Activated naive CD8-positive, alpha-beta T cell treated with anti-CD3 and anti-CD28 coated beads for 36 hours (primary cell): ENCODE data around the gene CREB3L2. TPM values are rescaled to one million over a fixed set of nuclear protein-coding genes. Genes with fewer than 3 reads are reported as not detected.
"Not testable (repeated sequence)": the region's sequence is repeated elsewhere in the genome, so short reads cannot be mapped to it uniquely, and the experiment has no call there.

Source experiments
- DNase-seq: peaks from one replicate; pipeline ENCODE4 v3.0.0; 2021
- H3K27ac Mint-ChIP-seq: one replicate; pipeline ENCODE4 v1.8.0; 2022; ENCODE audit warnings: mild to moderate bottlenecking, moderate library complexity, mixed read lengths
- H3K27me3 Mint-ChIP-seq: one replicate; pipeline ENCODE4 v1.8.0; 2022; ENCODE audit warnings: mild to moderate bottlenecking, mixed read lengths
- H3K36me3 Mint-ChIP-seq: one replicate; pipeline ENCODE4 v1.8.0; 2021; ENCODE audit warnings: mild to moderate bottlenecking, mixed read lengths
- H3K4me1 Mint-ChIP-seq: one replicate; pipeline ENCODE4 v1.8.0; 2021; ENCODE audit warnings: mixed read lengths
- H3K4me3 Mint-ChIP-seq: one replicate; pipeline ENCODE4 v1.8.0; 2022; ENCODE audit warnings: mild to moderate bottlenecking, moderate library complexity, mixed read lengths
- H3K9me3 Mint-ChIP-seq: one replicate; pipeline ENCODE4 v1.8.0; 2022; ENCODE audit warnings: mixed read lengths
- total RNA-seq, 2 experiments: library from RNA; stranded (reverse); gene quantifications; one replicate each; pipeline ENCODE4 v1.2.3, GENCODE V29; 2021

The CREB3L2 gene
- total RNA-seq, 2 experiments from 2014 or later, result 20.4 to 21.8 TPM

DNA sequence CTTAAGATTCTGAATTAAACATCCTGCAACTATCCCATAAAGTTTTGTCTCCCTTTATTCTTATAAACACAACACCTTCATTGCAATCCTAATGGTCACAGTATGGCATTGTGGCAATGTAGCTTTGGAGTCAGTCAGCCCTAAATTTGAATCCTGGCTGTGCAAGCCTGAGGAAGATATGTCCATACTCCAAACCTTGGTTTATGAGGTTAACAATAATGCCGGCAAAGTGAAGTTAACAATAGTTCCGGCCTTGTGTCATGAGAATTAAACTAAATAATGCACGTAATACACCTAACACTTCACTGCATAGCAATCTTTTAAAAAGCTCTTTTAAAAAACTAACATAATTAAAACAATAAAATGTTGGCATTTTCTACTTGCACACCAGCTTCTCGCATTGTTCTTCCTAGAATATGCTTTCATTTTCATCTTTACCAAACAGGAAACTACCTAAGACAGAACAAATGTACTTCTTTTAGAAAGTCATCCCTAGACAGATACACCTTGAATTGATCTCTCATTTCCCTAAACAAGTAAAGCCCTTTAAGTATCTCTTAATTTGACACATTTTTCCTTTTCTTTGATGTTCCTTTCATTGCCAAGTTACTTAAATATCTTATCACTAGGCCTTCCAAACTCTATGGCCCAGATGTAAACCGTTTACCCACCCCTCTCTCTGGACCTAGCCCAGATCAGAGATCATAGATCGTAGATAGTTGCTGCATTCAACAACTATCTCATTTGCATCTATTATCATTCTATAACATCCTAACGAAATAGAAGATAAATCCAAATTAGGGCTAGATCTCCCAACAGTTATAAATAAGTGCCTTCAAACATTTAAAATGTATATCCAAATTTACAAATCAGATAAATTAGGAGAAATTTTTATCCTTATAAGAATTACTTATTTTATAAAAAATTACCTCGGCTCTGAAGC is 66.7 kb downstream of the CREB3L2 start:
- Mint-ChIP-seq H3K4me3 (peak overlapping the region; percentile 72), H3K4me1 (peaks cover 38% of the 10 kb centered on the region), H3K27ac (peak overlapping the region; percentile 86), H3K36me3 (peaks cover 13% of the 10 kb centered on the region), H3K27me3 (no peaks in the 10 kb centered on the region), H3K9me3 (no peaks in the 10 kb centered on the region)
- no peak for DNase-seq

DNA sequence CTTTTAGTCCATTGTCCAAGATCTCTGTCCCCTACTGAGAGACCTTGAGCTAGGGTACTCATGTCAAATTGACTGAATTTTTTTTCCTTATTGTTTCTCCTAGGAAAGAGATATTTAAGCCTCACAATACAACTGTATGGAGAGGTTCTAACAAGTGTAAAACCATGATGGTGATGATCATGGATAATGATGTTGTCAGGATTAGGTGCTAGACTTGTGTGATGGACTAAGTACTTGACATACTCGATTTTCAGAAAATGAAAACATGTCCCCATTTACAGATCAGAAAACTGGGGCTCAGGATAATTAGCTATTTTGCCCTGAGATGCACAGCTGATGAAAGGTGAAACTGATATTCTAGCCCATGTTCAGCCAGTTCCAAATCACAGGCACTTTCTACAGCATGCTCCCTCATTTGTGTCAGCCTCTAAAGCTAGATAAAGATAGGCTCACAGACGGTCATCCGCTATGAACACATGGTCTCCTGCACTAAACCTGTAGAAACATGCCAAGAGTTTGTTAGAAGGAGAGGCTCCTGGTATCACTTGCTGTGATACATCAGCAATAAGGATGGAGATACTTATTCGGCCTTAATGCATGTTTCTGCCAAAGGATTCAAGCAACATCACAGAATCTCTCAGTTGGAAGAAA is 67.6 kb downstream of the CREB3L2 start:
- H3K27me3 Mint-ChIP-seq, result no peaks in the 10 kb centered on the region
- H3K9me3 Mint-ChIP-seq, result no peaks in the 10 kb centered on the region
- H3K4me1 Mint-ChIP-seq, result peaks cover 38% of the 10 kb centered on the region
- peak overlapping the region; percentile 86 for H3K27ac Mint-ChIP-seq
- H3K4me3 Mint-ChIP-seq, result peak overlapping the region; percentile 72
- H3K36me3 Mint-ChIP-seq, result peaks cover 13% of the 10 kb centered on the region
- DNase-seq, result no peak

DNA sequence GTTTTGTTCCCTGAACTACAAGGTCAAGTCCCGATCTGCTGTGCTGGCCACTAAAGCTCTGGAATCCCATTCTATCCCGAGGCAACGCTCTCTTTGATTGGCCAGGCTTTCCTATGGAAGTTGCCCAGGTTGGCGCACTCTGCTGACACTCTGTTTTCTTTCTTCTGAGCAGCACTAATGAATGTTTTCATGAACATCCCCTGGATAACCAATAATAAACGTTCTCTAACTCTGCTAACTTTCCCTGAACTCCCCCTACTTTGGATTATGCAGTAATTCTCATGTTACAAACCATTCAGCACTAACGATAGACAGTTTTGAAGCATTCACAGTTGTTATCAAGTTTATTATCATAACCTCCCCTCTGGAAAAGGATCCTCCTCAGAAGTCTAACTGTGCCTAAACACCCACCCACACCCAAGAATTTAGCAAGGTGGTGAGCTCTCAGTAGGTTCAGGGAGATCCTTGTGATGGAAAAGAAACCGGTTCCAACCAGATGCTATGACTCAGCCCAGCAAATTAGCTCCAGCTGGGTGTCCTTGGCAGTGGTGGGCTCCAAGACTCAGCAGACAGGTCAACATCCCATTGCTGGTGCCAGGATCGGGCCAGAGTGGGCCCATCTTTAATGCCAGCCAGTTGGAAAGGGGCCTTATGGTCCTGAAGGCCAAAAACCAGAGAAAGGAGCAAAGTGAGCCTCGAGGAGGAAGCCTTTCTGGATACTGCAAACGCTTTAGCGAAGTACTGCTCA is 68.4 kb downstream of the CREB3L2 start:
- Mint-ChIP-seq H3K27ac (peak overlapping the region; percentile 3), H3K36me3 (peaks cover 15% of the 10 kb centered on the region), H3K4me3 (no peak overlapping the region), H3K27me3 (no peaks in the 10 kb centered on the region), H3K4me1 (peaks cover 38% of the 10 kb centered on the region), H3K9me3 (no peaks in the 10 kb centered on the region)
- DNase-seq, result no peak

DNA sequence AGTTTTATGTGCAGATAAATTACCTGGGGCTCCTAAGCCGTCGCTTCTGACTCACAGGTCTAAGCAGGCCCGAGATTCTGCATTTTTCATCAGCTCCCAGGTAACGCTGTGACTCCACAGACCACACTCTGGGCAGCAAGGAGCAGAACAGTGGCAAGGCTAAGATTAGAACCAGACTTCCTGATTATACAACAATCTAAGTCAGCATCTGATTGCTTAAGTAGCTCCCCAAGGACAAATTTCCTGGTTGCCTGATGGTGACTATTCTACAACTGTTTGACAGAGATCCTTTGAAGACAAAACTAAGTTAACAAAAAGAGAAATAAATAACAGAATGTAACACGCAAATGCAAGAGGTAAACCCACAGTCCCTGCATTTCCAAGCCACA is 69.0 kb downstream of the CREB3L2 start:
- no peak overlapping the region for H3K27ac Mint-ChIP-seq
- DNase-seq, result no peak
- no peak overlapping the region for H3K4me3 Mint-ChIP-seq
- peaks cover 18% of the 10 kb centered on the region for H3K36me3 Mint-ChIP-seq
- H3K9me3 Mint-ChIP-seq, result no peaks in the 10 kb centered on the region
- no peaks in the 10 kb centered on the region for H3K27me3 Mint-ChIP-seq
- peaks cover 38% of the 10 kb centered on the region for H3K4me1 Mint-ChIP-seq

DNA sequence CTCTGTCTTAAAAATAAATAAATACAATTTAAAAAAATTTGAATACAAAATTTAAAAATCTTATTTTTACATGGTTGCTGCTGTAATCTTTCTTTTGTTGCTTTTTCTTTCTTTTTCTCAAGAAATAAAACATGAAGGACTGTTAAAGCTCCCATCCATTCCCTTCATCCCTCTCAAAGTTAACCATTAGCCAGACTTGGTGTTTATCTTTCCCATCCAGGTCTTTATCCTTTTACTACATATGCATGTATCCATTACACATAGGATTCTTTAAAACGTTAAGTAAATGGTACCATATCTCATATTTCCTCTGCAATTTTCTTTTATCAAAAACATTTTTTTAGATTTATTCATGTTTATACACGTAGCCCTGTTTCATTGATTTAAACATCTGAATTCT is 70.1 kb downstream of the CREB3L2 start:
- no peak overlapping the region for H3K4me3 Mint-ChIP-seq
- H3K36me3 Mint-ChIP-seq, result peaks cover 26% of the 10 kb centered on the region
- peaks cover 38% of the 10 kb centered on the region for H3K4me1 Mint-ChIP-seq
- H3K9me3 Mint-ChIP-seq, result no peaks in the 10 kb centered on the region
- H3K27me3 Mint-ChIP-seq, result no peaks in the 10 kb centered on the region
- no peak overlapping the region for H3K27ac Mint-ChIP-seq
- DNase-seq, result no peak

DNA sequence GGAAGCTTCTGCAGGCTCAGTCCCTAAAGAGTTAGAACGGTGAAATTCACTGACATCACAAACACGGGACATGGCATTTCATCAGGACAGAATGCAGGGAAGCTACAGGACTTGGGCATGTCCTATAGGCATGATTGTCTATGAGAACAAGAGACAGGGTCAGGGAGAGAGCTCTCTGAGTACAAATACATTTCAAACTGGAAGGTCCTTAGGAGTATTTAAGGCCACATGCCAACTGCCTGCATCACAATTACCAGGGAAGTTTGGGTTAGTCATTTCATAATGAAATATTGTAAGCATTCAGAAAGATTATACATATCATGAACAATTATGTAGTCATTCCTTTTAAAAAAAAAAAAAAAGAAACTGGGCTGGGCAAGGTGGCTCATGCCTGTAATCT is 71.3 kb downstream of the CREB3L2 start:
- H3K9me3 Mint-ChIP-seq, result no peaks in the 10 kb centered on the region
- no peaks in the 10 kb centered on the region for H3K27me3 Mint-ChIP-seq
- no peak overlapping the region for H3K4me3 Mint-ChIP-seq
- peaks cover 28% of the 10 kb centered on the region for H3K4me1 Mint-ChIP-seq
- H3K27ac Mint-ChIP-seq, result no peak overlapping the region
- H3K36me3 Mint-ChIP-seq, result peaks cover 33% of the 10 kb centered on the region
- DNase-seq, result no peak

DNA sequence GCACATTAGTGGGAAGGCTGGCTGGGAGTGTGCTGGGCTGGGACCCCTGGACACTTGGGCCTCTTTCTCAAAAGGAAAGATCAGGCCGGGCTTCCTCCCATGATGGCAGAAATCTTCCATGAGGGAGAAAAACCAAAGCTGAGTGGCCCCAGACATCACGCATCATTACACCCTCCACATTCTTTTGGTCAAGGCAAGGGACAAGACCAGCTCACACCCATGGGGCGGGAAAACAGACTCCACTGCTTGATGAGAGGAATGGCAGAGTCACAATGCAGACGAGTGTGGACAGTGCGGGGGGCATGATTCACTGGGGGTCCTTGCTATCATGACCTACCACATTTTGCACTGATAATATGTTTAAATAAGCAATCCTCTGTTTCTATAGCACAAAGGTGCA is 73.3 kb downstream of the CREB3L2 start:
- Mint-ChIP-seq H3K27me3 (no peaks in the 10 kb centered on the region), H3K4me1 (peaks cover 11% of the 10 kb centered on the region)

DNA sequence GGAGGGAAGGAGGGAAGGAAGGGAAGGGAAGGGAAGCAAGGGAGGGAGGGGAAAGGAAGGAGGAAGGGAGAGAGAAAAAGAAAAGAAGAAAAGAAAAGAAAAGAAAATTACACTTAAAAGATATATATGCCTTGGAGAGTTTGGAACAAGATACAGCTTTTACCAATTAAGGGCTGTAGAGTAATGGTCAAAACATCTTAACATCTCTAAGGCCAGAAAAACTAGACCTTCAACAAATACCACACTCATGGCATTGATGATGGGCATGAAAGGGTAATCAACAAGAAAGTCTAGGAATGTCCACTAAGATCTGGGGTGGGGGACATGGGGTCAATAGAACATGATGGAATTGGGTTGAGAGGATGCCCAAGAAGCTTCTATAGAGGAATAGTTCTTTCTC is 74.5 kb downstream of the CREB3L2 start:
- Mint-ChIP-seq H3K27ac (no peak overlapping the region), H3K4me3 (no peak overlapping the region), H3K27me3 (no peaks in the 10 kb centered on the region), H3K36me3 (peaks cover 25% of the 10 kb centered on the region), H3K9me3 (no peaks in the 10 kb centered on the region), H3K4me1 (peaks cover 4% of the 10 kb centered on the region)
- DNase-seq, result no peak

More for the DNA sequence above, 73.3 kb downstream of the CREB3L2 start:
- no peaks in the 10 kb centered on the region for H3K9me3 Mint-ChIP-seq
- no peak overlapping the region for H3K27ac Mint-ChIP-seq
- H3K36me3 Mint-ChIP-seq, result peaks cover 33% of the 10 kb centered on the region
- no peak for DNase-seq
- no peak overlapping the region for H3K4me3 Mint-ChIP-seq

DNA sequence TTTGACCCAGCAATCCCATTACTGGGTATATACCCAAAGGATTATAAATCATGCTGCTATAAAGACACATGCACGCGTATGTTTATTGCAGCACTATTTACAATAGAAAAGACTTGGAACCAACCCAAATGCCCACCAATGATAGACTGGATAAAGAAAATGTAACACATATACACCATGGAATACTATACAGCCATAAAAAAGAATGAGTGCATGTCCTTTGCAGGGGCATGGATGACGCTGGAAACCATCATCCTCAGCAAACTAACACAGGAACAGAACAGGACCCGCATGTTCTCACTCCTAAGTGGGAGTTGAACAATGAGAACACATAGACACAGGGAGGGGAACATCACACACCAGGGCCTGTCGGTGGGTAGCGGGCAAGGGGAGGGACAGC is 75.7 kb downstream of the CREB3L2 start:
- not testable (repeated sequence) for H3K27me3 Mint-ChIP-seq, H3K4me3 Mint-ChIP-seq, DNase-seq, H3K9me3 Mint-ChIP-seq, H3K4me1 Mint-ChIP-seq, H3K27ac Mint-ChIP-seq
- peaks cover 29% of the 10 kb centered on the region for H3K36me3 Mint-ChIP-seq

DNA sequence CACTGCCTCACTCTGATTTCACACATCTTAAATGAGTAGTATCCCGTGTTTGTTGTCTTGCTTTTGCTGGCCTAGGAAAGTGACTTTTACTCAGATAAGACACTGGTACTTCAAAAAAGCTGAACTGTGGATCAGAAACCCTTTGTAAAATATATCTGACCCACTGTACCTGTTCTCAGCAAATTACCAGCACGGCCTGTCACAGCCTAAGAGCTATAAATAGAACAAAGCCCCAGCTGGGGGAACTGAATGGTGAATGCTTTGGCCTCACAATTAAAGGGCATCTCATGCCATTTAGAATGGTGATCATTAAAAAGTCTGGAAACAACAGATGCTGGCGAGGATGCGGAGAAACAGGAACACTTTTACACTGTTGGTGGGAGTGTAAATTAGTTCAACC is 76.1 kb downstream of the CREB3L2 start:
- no peak overlapping the region for H3K27ac Mint-ChIP-seq
- H3K4me3 Mint-ChIP-seq, result no peak overlapping the region
- H3K4me1 Mint-ChIP-seq, result peaks cover 12% of the 10 kb centered on the region
- peaks cover 29% of the 10 kb centered on the region for H3K36me3 Mint-ChIP-seq
- no peaks in the 10 kb centered on the region for H3K27me3 Mint-ChIP-seq
- H3K9me3 Mint-ChIP-seq, result no peaks in the 10 kb centered on the region
- no peak for DNase-seq

DNA sequence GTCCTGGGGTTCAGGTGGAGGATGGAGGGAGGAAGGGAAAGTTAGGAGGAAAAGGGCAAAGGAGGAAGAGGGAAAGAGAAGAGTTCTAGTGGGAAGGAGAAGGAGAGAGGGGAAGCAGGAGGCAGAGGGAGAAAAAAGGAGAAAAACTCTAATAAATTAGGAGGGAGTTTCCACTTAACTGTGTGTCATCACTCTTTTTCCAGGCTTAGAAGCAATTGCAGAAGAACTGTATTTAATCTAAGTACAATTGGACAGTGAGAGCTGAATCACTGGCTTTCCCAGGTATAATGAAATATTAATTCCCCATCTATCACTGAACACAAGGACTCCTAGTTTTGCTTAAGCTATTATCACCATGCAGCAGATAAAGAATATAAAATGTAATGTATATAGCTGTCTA is 76.8 kb downstream of the CREB3L2 start:
- no peaks in the 10 kb centered on the region for H3K9me3 Mint-ChIP-seq
- no peak overlapping the region for H3K4me3 Mint-ChIP-seq
- peaks cover 29% of the 10 kb centered on the region for H3K36me3 Mint-ChIP-seq
- peaks cover 9% of the 10 kb centered on the region for H3K4me1 Mint-ChIP-seq
- H3K27me3 Mint-ChIP-seq, result no peaks in the 10 kb centered on the region
- no peak overlapping the region for H3K27ac Mint-ChIP-seq
- DNase-seq, result no peak

DNA sequence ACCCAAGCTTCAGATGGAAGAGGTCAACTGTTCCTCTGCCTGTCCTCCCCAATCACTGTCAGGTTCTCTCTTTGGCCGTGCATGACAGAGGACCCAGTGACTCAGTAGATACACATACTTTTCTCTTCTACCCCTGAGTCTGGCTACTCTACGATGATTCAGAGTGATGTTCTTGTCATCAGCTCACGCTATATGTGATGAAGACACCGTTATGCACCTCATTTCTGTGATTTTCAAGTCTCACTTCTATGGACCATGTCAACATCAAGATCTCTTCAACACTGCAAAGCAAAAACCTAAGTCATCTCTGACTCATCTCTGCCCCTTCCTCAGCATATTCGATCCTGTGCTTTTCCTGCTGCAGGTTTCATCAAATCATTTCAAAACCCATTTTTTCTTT is 78.5 kb downstream of the CREB3L2 start:
- no peak for DNase-seq
- Mint-ChIP-seq H3K9me3 (no peaks in the 10 kb centered on the region), H3K36me3 (peaks cover 29% of the 10 kb centered on the region), H3K4me3 (no peak overlapping the region), H3K27ac (no peak overlapping the region), H3K4me1 (peaks cover 9% of the 10 kb centered on the region), H3K27me3 (no peaks in the 10 kb centered on the region)

DNA sequence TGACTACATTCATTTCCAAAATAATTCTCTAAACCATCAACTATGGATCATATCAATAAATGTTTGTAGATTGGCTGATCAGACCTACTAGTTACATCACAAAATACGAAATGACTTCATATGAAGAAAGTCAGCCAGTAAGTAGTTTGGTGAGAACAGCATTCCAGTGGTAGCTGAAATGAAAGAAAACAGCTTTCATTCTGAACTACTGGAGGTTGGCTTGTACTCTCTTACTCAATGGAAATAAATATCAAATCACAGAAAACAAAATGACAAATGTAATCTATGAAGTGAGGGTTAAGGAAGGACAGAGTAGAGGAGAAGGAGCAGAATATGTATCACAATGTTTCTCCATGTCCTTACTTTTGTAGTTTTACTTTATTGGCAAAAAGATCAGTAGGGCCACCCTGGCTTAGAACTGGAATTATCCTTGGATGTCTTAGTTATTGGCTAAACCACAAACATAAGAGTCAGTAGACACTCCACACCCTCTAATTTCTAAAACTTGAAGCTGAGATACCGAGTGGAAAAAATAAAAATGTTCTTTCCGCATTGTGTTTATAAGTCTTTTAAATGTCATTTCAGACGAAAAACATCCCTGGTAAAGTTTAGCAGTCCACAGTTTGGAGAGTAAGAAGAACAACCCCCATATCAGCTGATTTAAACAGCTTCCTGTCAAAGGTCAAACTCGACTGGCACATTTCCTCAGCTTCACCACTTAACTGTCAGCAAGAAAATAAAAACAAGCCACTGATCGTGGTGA is 81.1 kb downstream of the CREB3L2 start:
- peaks cover 16% of the 10 kb centered on the region for H3K4me1 Mint-ChIP-seq
- peaks cover 14% of the 10 kb centered on the region for H3K36me3 Mint-ChIP-seq
- H3K27ac Mint-ChIP-seq, result no peak overlapping the region
- DNase-seq, result no peak
- H3K27me3 Mint-ChIP-seq, result no peaks in the 10 kb centered on the region
- H3K9me3 Mint-ChIP-seq, result no peaks in the 10 kb centered on the region
- no peak overlapping the region for H3K4me3 Mint-ChIP-seq

DNA sequence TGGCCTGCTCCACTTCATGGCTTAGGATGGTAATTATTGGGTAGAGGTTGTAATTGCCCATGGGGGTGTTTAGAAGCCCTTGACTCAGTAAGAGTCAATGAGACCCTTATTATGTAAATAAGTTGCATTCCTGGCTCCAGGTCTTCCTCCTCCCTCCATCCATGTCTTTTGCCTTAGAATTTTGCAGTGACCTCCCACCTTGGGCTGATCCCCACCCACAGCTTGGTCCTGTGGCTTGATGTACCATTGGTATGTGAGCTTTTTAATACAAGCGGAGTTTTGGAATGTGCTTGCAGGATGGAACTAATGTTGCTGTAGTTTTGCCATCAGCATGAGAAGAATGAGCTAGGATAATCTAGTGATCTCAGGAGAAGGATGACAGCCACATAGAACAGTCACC is 81.9 kb downstream of the CREB3L2 start:
- Mint-ChIP-seq H3K27me3 (no peaks in the 10 kb centered on the region), H3K4me3 (no peak overlapping the region), H3K4me1 (peaks cover 18% of the 10 kb centered on the region), H3K27ac (no peak overlapping the region), H3K9me3 (no peaks in the 10 kb centered on the region), H3K36me3 (peaks cover 13% of the 10 kb centered on the region)
- DNase-seq, result no peak
